GM18507 (cell line): ENCODE measurements around the gene FIGNL2.
A peak's percentile ranks its signal among the peaks of the same experiment; 100 is the strongest.
"Not testable (repeated sequence)": the region's sequence is repeated elsewhere in the genome, so short reads cannot be mapped to it uniquely, and the experiment has no call there.

Experiments
- DNase-seq: peaks from one replicate; pipeline ENCODE4 v3.0.0; 2011; ENCODE audit warnings: low read depth; ENCODE audit not compliant: insufficient read length; ENCODE audit errors: extremely low spot score
- FAIRE-seq: peaks from 2 replicates; lab custom pipeline; 2011; peaks lifted over from hg19 to GRCh38; lab: Jason Lieb, UNC

Gene FIGNL2

GRCh38 chr12:51839310-51839947, 9.1 kb downstream of the FIGNL2 start:
- DNase-seq (no peak), FAIRE-seq (no peak)

GRCh38 chr12:51838762-51839161, 9.8 kb downstream of the FIGNL2 start:
- no peak for DNase-seq
- no peak for FAIRE-seq

GRCh38 chr12:51838036-51838435, 10.5 kb downstream of the FIGNL2 start:
- FAIRE-seq (no peak), DNase-seq (no peak)

GRCh38 chr12:51837286-51837685, 11.2 kb downstream of the FIGNL2 start:
- FAIRE-seq (no peak), DNase-seq (no peak)

- DNase-seq (no peak), FAIRE-seq (no peak)
These were observed 11.7 kb downstream of the FIGNL2 start for GRCh38 chr12:51836827-51837173.

- no peak for FAIRE-seq
- no peak for DNase-seq
These were observed 12.3 kb downstream of the FIGNL2 start for GRCh38 chr12:51836041-51836826.

GRCh38 chr12:51834411-51834810, 14.1 kb downstream of the FIGNL2 start:
- DNase-seq (no peak), FAIRE-seq (no peak)

GRCh38 chr12:51833448-51834227, 14.9 kb downstream of the FIGNL2 start:
- no peak for FAIRE-seq

GRCh38 chr12:51832354-51833107, 16.0 kb downstream of the FIGNL2 start:
- no peak for DNase-seq
- FAIRE-seq, result no peak

More at GRCh38 chr12:51833448-51834227, 14.9 kb downstream of the FIGNL2 start:
- no peak for DNase-seq

- not testable (repeated sequence) for DNase-seq, FAIRE-seq
These were observed 16.7 kb downstream of the FIGNL2 start for GRCh38 chr12:51831817-51832216.

GRCh38 chr12:51829641-51830040, 18.9 kb downstream of the FIGNL2 start:
- FAIRE-seq, result no peak

GRCh38 chr12:51829011-51829481, 19.5 kb downstream of the FIGNL2 start:
- FAIRE-seq (no peak), DNase-seq (no peak)

More at GRCh38 chr12:51829641-51830040, 18.9 kb downstream of the FIGNL2 start:
- DNase-seq, result no peak

GRCh38 chr12:51827925-51828818, 20.3 kb downstream of the FIGNL2 start:
- DNase-seq, result no peak
- FAIRE-seq, result no peak

GRCh38 chr12:51826881-51827280, 21.6 kb downstream of the FIGNL2 start:
- FAIRE-seq, result no peak

GRCh38 chr12:51825216-51825615, 23.3 kb downstream of the FIGNL2 start:
- DNase-seq (no peak), FAIRE-seq (no peak)

More at GRCh38 chr12:51826881-51827280, 21.6 kb downstream of the FIGNL2 start:
- no peak for DNase-seq

GRCh38 chr12:51823875-51824565, 24.5 kb downstream of the FIGNL2 start:
- no peak for DNase-seq
- peak; percentile 41 for FAIRE-seq

GRCh38 chr12:51822956-51823355, 25.6 kb downstream of the FIGNL2 start:
- FAIRE-seq (no peak), DNase-seq (no peak)

GRCh38 chr12:51822261-51822616, 26.3 kb downstream of the FIGNL2 start:
- DNase-seq (no peak), FAIRE-seq (no peak)
